OCI-LY3 (cell line): ENCODE results near the gene ASIC1.

ENCODE experiments used
- CTCF ChIP-seq: fragments of 200-600, 300-600 bp; sonication (generic); IDR thresholded peaks from 2 replicates; pipeline ENCODE4 v1.5.1; 2014; ENCODE audit warnings: antibody characterized with exemption, low read length, low read depth
- EZH2phosphoT487 ChIP-seq: fragments of 200-600 bp; shearing (Covaris generic); IDR thresholded peaks from 2 replicates; pipeline ENCODE4 v1.6.1; 2018; ENCODE audit warnings: antibody characterized with exemption, mixed run types, low read depth

DNA sequence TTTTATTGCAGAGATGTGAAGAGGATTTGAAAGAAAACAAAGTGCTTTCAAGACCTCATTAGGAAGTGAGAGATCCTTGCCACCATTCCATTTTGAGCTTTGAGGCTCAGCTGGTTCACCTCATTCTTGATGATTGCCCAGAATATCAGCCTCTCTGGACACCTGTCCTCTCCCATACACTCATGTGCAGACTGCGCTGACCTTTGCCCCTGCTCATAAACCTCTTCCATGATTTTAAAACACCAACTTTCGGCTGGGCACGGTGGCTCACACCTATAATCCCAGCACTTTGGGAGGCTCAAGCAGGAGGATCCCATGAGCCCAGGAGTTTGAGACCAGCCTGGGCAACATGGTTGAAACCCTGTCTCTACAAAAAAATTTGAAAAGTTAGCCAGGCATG is 63.6 kb downstream of the ASIC1 start:
- TF ChIP-seq CTCF (no peak), EZH2phosphoT487 (no peak)
